Measurements from ENCODE around the gene ANXA7.

- TF ChIP-seq CTCF (conservative IDR thresholded peaks at IDR 0.05; ENCODE audit: low read length) (no peak), EZH2phosphoT487 (IDR thresholded peaks at IDR 0.05; ENCODE audit: borderline replicate concordance) (no peak)
These were observed 9.5 kb upstream of the ANXA7 start for GRCh38 chr10:73423309-73423708.

Measured in Loucy (cell line).